ENCODE results near the gene SGSM1.

DNA sequence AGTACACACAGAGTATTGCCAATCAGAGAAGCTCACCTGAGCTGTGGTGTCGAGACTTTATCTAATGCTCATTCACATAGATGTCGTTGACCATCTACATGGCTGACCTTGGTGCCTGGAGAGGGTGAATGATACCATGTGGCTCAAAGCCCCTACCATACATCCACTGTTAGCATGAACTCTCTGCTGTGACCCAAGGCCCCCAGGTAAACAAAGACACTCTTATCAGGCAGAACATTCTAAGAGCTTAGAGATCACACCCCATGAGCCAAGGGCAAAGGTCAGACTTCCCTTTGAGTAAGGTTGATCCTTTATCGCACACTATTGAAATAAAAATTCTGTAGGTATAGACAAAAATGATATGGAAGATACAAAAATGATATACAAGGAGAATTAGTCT is 16.5 kb upstream of the SGSM1 start:
- TF ChIP-seq CTCF (IDR thresholded peaks at IDR 0.05): no peak
- TF ChIP-seq ZFX (IDR thresholded peaks at IDR 0.05; ENCODE audit: borderline replicate concordance): no peak
